ENCODE measurements around the gene FBXL15. TPM values are rescaled to one million over a fixed set of nuclear protein-coding genes. Genes with fewer than 3 reads are reported as not detected.

Gene FBXL15
- total and polyA plus RNA-seq, 9 of the 15 experiments (the other 6 are each of a cell fraction or from before 2014, with no cell fraction given), result 0.08 to 25.9 (median 3.5) TPM

DNA sequence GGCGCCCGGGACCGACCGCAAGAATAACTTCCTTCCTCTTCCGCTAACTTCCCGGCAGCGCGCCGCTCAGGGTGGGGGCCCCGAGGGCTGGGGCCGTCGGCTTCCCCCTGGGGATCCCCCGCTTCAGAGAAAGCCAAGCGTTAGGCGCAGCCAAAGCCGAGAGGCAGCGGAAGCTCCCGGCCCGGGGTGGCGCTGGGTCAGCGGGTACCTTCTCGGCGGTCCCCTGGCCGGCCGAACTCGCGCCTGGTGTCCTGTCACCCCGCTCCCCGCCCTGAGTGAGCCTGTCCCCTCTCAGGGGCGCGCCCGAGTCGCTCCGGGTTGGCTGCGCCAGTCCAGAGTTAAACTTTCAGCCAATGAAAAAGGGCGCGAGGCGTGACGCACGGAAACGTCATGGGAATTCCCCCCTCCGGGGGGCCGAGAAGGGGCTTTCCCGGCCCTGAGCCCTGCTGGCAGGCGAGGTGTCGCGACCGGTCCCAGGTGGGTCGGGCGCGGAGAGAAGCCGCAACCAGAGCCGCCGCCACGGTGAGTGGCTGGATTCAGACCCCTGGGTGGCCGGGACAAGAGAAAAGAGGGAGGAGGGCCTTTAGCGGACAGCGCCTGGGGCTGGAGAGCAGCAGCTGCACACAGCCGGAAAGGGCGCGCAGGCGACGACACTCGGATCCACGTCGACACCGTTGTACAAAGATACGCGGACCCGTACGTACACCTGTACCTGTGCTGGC lies 26.4 kb upstream of the FBXL15 start (continued):
- TF ChIP-seq, protein P1, sequence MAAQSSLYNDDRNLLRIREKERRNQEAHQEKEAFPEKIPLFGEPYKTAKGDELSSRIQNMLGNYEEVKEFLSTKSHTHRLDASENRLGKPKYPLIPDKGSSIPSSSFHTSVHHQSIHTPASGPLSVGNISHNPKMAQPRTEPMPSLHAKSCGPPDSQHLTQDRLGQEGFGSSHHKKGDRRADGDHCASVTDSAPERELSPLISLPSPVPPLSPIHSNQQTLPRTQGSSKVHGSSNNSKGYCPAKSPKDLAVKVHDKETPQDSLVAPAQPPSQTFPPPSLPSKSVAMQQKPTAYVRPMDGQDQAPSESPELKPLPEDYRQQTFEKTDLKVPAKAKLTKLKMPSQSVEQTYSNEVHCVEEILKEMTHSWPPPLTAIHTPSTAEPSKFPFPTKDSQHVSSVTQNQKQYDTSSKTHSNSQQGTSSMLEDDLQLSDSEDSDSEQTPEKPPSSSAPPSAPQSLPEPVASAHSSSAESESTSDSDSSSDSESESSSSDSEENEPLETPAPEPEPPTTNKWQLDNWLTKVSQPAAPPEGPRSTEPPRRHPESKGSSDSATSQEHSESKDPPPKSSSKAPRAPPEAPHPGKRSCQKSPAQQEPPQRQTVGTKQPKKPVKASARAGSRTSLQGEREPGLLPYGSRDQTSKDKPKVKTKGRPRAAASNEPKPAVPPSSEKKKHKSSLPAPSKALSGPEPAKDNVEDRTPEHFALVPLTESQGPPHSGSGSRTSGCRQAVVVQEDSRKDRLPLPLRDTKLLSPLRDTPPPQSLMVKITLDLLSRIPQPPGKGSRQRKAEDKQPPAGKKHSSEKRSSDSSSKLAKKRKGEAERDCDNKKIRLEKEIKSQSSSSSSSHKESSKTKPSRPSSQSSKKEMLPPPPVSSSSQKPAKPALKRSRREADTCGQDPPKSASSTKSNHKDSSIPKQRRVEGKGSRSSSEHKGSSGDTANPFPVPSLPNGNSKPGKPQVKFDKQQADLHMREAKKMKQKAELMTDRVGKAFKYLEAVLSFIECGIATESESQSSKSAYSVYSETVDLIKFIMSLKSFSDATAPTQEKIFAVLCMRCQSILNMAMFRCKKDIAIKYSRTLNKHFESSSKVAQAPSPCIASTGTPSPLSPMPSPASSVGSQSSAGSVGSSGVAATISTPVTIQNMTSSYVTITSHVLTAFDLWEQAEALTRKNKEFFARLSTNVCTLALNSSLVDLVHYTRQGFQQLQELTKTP (IDR thresholded peaks at IDR 0.05; ENCODE audit: low read depth in 1 of 2, partially characterized antibody in 2 of 2), result no peak
- TF ChIP-seq CCAR2 (IDR thresholded peaks at IDR 0.05; ENCODE audit: low read depth, low read length), result no peak
- TF ChIP-seq ZNF282 (CRISPR knock-in tag; IDR thresholded peaks at IDR 0.05), result no peak
- no peak for TF ChIP-seq MTA1 (IDR thresholded peaks at IDR 0.05; ENCODE audit: borderline replicate concordance)
- TF ChIP-seq, protein P2, sequence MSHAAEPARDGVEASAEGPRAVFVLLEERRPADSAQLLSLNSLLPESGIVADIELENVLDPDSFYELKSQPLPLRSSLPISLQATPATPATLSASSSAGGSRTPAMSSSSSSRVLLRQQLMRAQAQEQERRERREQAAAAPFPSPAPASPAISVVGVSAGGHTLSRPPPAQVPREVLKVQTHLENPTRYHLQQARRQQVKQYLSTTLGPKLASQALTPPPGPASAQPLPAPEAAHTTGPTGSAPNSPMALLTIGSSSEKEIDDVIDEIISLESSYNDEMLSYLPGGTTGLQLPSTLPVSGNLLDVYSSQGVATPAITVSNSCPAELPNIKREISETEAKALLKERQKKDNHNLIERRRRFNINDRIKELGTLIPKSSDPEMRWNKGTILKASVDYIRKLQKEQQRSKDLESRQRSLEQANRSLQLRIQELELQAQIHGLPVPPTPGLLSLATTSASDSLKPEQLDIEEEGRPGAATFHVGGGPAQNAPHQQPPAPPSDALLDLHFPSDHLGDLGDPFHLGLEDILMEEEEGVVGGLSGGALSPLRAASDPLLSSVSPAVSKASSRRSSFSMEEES (CRISPR knock-in tag; IDR thresholded peaks at IDR 0.05), result no peak
- TF ChIP-seq PURB (CRISPR knock-in tag; IDR thresholded peaks at IDR 0.05; ENCODE audit: low read depth), result no peak
- no peak for TF ChIP-seq GTF2E2 (tag; IDR thresholded peaks at IDR 0.05)
- no peak for TF ChIP-seq CHD4 (IDR thresholded peaks at IDR 0.05; ENCODE audit: insufficient read depth, insufficient replicate concordance, low read depth, low read length, poor library complexity, severe bottlenecking)
- no peak for TF ChIP-seq ZNF253 (CRISPR knock-in tag; conservative IDR thresholded peaks at IDR 0.05)
- peak; percentile 96 for TF ChIP-seq CREB1 (IDR thresholded peaks at IDR 0.05)
- TF ChIP-seq CREB1 (CRISPR knock-in tag; IDR thresholded peaks at IDR 0.05), result peak; percentile 92
- TF ChIP-seq ZNF507 (tag; conservative IDR thresholded peaks at IDR 0.05), result no peak
- TF ChIP-seq HEY1 (CRISPR knock-in tag; IDR thresholded peaks at IDR 0.05; ENCODE audit: borderline replicate concordance), result no peak
- no peak for TF ChIP-seq POU5F1 (IDR thresholded peaks at IDR 0.05; ENCODE audit: borderline replicate concordance, low read depth, low read length, partially characterized antibody)
- no peak for TF ChIP-seq ZNF212 (CRISPR knock-in tag; IDR thresholded peaks at IDR 0.05)
- TF ChIP-seq MCM5 (IDR thresholded peaks at IDR 0.05; ENCODE audit: low read depth), result no peak
- TF ChIP-seq ZBTB8A (IDR thresholded peaks at IDR 0.05; ENCODE audit: partially characterized antibody), result no peak
- TF ChIP-seq, protein P3, sequence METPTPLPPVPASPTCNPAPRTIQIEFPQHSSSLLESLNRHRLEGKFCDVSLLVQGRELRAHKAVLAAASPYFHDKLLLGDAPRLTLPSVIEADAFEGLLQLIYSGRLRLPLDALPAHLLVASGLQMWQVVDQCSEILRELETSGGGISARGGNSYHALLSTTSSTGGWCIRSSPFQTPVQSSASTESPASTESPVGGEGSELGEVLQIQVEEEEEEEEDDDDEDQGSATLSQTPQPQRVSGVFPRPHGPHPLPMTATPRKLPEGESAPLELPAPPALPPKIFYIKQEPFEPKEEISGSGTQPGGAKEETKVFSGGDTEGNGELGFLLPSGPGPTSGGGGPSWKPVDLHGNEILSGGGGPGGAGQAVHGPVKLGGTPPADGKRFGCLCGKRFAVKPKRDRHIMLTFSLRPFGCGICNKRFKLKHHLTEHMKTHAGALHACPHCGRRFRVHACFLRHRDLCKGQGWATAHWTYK (CRISPR knock-in tag; IDR thresholded peaks at IDR 0.05), result no peak
- peak; percentile 48 for TF ChIP-seq ETV1 (tag; conservative IDR thresholded peaks at IDR 0.05; ENCODE audit: low read depth)
- TF ChIP-seq, protein P4, sequence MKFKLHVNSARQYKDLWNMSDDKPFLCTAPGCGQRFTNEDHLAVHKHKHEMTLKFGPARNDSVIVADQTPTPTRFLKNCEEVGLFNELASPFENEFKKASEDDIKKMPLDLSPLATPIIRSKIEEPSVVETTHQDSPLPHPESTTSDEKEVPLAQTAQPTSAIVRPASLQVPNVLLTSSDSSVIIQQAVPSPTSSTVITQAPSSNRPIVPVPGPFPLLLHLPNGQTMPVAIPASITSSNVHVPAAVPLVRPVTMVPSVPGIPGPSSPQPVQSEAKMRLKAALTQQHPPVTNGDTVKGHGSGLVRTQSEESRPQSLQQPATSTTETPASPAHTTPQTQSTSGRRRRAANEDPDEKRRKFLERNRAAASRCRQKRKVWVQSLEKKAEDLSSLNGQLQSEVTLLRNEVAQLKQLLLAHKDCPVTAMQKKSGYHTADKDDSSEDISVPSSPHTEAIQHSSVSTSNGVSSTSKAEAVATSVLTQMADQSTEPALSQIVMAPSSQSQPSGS (CRISPR knock-in tag; IDR thresholded peaks at IDR 0.05), result no peak
